ENCODE data around the gene CHD3. TPM values are rescaled to one million over a fixed set of nuclear protein-coding genes. Genes with fewer than 3 reads are reported as not detected.

Gene CHD3
- total RNA-seq, 1 experiment from 2014 or later: 191 TPM

DNA sequence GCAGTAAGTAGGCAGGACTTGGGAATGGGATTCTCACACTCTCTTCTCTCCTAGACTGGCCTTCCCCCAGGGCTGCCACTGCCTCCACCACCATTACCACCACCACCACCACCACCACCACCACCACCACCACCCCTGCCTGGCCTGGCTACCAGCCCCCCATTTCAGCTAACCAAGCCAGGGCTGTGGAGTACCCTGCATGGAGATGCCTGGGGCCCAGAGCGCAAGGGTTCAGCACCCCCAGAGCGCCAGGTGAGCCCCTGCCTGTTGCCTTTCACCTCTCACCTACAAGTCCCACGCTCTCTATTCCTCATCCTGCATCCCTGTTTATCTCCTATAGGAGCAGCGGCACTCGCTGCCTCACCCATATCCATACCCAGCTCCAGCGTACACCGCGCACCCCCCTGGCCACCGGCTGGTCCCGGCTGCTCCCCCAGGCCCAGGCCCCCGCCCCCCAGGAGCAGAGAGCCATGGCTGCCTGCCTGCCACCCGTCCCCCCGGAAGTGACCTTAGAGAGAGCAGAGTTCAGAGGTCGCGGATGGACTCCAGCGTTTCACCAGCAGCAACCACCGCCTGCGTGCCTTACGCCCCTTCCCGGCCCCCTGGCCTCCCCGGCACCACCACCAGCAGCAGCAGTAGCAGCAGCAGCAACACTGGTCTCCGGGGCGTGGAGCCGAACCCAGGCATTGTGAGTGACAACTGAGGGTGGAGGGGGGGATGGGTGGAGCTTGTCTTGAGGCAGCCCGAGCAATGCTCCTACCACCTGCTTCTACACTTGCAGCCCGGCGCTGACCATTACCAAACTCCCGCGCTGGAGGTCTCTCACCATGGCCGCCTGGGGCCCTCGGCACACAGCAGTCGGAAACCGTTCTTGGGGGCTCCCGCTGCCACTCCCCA, 41.6 kb upstream of the CHD3 start:
- Histone ChIP-seq H2AFZ (ENCODE audit: low read length) (no peak overlapping the region), H3K9me3 (ENCODE audit: low read length) (no peaks in the 10 kb centered on the region), H4K20me1 (ENCODE audit: insufficient read depth, low read depth, low read length) (peaks cover 8% of the 10 kb centered on the region; the same call in 1 of the 2 replicates), H3K27ac (ENCODE audit: low read length) (no peak overlapping the region), H3K27me3 (ENCODE audit: low read length) (no peaks in the 10 kb centered on the region), H3K4me2 (ENCODE audit: low read depth, low read length, poor library complexity, severe bottlenecking) (no peak overlapping the region), H3K4me3 (ENCODE audit: low read length) (no peak overlapping the region), H3K36me3 (ENCODE audit: insufficient read depth, low read length) (peaks cover 6% of the 10 kb centered on the region; the same call in 1 of the 2 replicates), H3K9me2 (replicated peaks; ENCODE audit: insufficient read depth, low read length) (no peaks in the 10 kb centered on the region), H3K79me2 (ENCODE audit: low read length) (peaks cover 24% of the 10 kb centered on the region), H3K9ac (ENCODE audit: low read length) (no peak overlapping the region), H3K4me1 (ENCODE audit: low read length) (peaks cover 36% of the 10 kb centered on the region)
- no peak for DNase-seq

GRCh38 chr17:7848131-7848579, 40.4 kb upstream of the CHD3 start:
- H3K4me1 ChIP-seq (ENCODE audit: low read length): peaks cover 37% of the 10 kb centered on the region
- H4K20me1 ChIP-seq (ENCODE audit: insufficient read depth, low read depth, low read length): peaks cover 8% of the 10 kb centered on the region; the same call in 1 of the 2 replicates
- H3K9me3 ChIP-seq (ENCODE audit: low read length): no peaks in the 10 kb centered on the region
- H3K79me2 ChIP-seq (ENCODE audit: low read length): peaks cover 29% of the 10 kb centered on the region
- H3K4me3 ChIP-seq (ENCODE audit: low read length): no peak overlapping the region
- no peak overlapping the region for H3K9ac ChIP-seq (ENCODE audit: low read length)
- H3K36me3 ChIP-seq (ENCODE audit: insufficient read depth, low read length): peaks cover 17% of the 10 kb centered on the region; the same call in 1 of the 2 replicates
- no peaks in the 10 kb centered on the region for H3K9me2 ChIP-seq (replicated peaks; ENCODE audit: insufficient read depth, low read length)
- no peak overlapping the region for H3K27ac ChIP-seq (ENCODE audit: low read length)
- H2AFZ ChIP-seq (ENCODE audit: low read length): no peak overlapping the region
- no peak overlapping the region for H3K4me2 ChIP-seq (ENCODE audit: low read depth, low read length, poor library complexity, severe bottlenecking)
- H3K27me3 ChIP-seq (ENCODE audit: low read length): no peaks in the 10 kb centered on the region
- no peak for DNase-seq

- H3K79me2 ChIP-seq (ENCODE audit: low read length): peaks cover 27% of the 10 kb centered on the region
- H4K20me1 ChIP-seq (ENCODE audit: insufficient read depth, low read depth, low read length): peaks cover 8% of the 10 kb centered on the region; the same call in 1 of the 2 replicates
Measured at GRCh38 chr17:7848739-7849129, 39.9 kb upstream of the CHD3 start.

GRCh38 chr17:7849130-7849750, 39.3 kb upstream of the CHD3 start:
- Histone ChIP-seq H3K36me3 (ENCODE audit: insufficient read depth, low read length) (peaks cover 17% of the 10 kb centered on the region; the same call in 1 of the 2 replicates), H3K79me2 (ENCODE audit: low read length) (peaks cover 24% of the 10 kb centered on the region), H3K9me3 (ENCODE audit: low read length) (no peaks in the 10 kb centered on the region), H2AFZ (ENCODE audit: low read length) (no peak overlapping the region), H3K4me3 (ENCODE audit: low read length) (no peak overlapping the region), H3K9ac (ENCODE audit: low read length) (no peak overlapping the region), H3K4me1 (ENCODE audit: low read length) (peaks cover 37% of the 10 kb centered on the region), H3K9me2 (replicated peaks; ENCODE audit: insufficient read depth, low read length) (no peaks in the 10 kb centered on the region), H4K20me1 (ENCODE audit: insufficient read depth, low read depth, low read length) (peaks cover 8% of the 10 kb centered on the region; the same call in 1 of the 2 replicates), H3K27me3 (ENCODE audit: low read length) (no peaks in the 10 kb centered on the region), H3K4me2 (ENCODE audit: low read depth, low read length, poor library complexity, severe bottlenecking) (peak overlapping the region; percentile 81), H3K27ac (ENCODE audit: low read length) (no peak overlapping the region)
- no peak for DNase-seq

More at GRCh38 chr17:7848739-7849129, 39.9 kb upstream of the CHD3 start:
- H3K4me1 ChIP-seq (ENCODE audit: low read length): peaks cover 37% of the 10 kb centered on the region
- H3K4me3 ChIP-seq (ENCODE audit: low read length): no peak overlapping the region
- no peaks in the 10 kb centered on the region for H3K27me3 ChIP-seq (ENCODE audit: low read length)
- H2AFZ ChIP-seq (ENCODE audit: low read length): no peak overlapping the region
- H3K9ac ChIP-seq (ENCODE audit: low read length): no peak overlapping the region
- peaks cover 17% of the 10 kb centered on the region; the same call in 1 of the 2 replicates for H3K36me3 ChIP-seq (ENCODE audit: insufficient read depth, low read length)
- H3K9me3 ChIP-seq (ENCODE audit: low read length): no peaks in the 10 kb centered on the region
- H3K9me2 ChIP-seq (replicated peaks; ENCODE audit: insufficient read depth, low read length): no peaks in the 10 kb centered on the region
- no peak overlapping the region for H3K27ac ChIP-seq (ENCODE audit: low read length)
- H3K4me2 ChIP-seq (ENCODE audit: low read depth, low read length, poor library complexity, severe bottlenecking): no peak overlapping the region
- no peak for DNase-seq

- H3K36me3 ChIP-seq (ENCODE audit: insufficient read depth, low read length): peaks cover 17% of the 10 kb centered on the region; the same call in 1 of the 2 replicates
- peak overlapping the region; percentile 81 for H3K4me2 ChIP-seq (ENCODE audit: low read depth, low read length, poor library complexity, severe bottlenecking)
Measured at GRCh38 chr17:7849751-7850504, 38.7 kb upstream of the CHD3 start.

DNA sequence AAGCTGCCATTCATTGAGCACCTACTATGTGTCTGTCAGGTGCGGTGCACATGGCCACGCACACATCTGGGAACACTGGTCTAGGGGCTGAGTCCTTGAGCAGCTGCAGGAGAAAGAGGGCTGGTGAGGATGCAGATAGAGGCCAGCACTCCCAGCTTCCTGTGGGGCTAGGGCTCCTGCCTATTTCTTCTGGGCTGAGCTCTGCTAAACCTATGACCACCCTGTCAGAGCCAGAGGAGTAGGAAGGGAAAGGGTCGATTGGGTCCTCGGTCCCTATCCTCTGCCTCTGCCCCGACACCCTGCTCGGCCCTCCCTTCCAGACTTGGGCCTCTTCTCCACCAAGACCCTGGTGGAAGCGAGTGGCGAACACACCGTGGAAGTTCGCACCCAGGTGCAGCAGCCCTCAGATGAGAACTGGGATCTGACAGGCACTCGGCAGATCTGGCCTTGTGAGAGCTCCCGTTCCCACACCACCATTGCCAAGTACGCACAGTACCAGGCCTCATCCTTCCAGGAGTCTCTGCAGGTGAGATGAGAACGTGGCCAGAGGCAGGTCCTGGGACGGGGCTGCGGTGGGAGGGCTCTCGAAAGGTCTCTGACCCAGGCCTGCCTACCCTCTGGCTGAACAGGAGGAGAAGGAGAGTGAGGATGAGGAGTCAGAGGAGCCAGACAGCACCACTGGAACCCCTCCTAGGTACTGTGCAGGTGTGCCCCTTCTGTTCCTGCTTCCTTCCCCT, 37.7 kb upstream of the CHD3 start:
- Histone ChIP-seq H3K36me3 (ENCODE audit: insufficient read depth, low read length) (peaks cover 17% of the 10 kb centered on the region; the same call in 1 of the 2 replicates), H4K20me1 (ENCODE audit: insufficient read depth, low read depth, low read length) (no peaks in the 10 kb centered on the region), H3K9me3 (ENCODE audit: low read length) (no peaks in the 10 kb centered on the region), H3K4me2 (ENCODE audit: low read depth, low read length, poor library complexity, severe bottlenecking) (peak overlapping the region; percentile 81), H2AFZ (ENCODE audit: low read length) (no peak overlapping the region), H3K9me2 (replicated peaks; ENCODE audit: insufficient read depth, low read length) (no peaks in the 10 kb centered on the region), H3K79me2 (ENCODE audit: low read length) (peaks cover 10% of the 10 kb centered on the region; the same call in 1 of the 2 replicates), H3K27me3 (ENCODE audit: low read length) (no peaks in the 10 kb centered on the region), H3K27ac (ENCODE audit: low read length) (peak overlapping the region; percentile 35; the same call in 1 of the 2 replicates), H3K4me1 (ENCODE audit: low read length) (peaks cover 41% of the 10 kb centered on the region), H3K4me3 (ENCODE audit: low read length) (peak overlapping the region; percentile 68), H3K9ac (ENCODE audit: low read length) (peak overlapping the region; percentile 66)
- no peak for DNase-seq

More at GRCh38 chr17:7849751-7850504, 38.7 kb upstream of the CHD3 start:
- H2AFZ ChIP-seq (ENCODE audit: low read length): no peak overlapping the region
- no peaks in the 10 kb centered on the region for H3K27me3 ChIP-seq (ENCODE audit: low read length)
- peaks cover 8% of the 10 kb centered on the region; the same call in 1 of the 2 replicates for H4K20me1 ChIP-seq (ENCODE audit: insufficient read depth, low read depth, low read length)
- DNase-seq: no peak
- no peak overlapping the region for H3K27ac ChIP-seq (ENCODE audit: low read length)
- no peak overlapping the region for H3K4me3 ChIP-seq (ENCODE audit: low read length)
- H3K9me3 ChIP-seq (ENCODE audit: low read length): no peaks in the 10 kb centered on the region
- H3K9me2 ChIP-seq (replicated peaks; ENCODE audit: insufficient read depth, low read length): no peaks in the 10 kb centered on the region
- H3K4me1 ChIP-seq (ENCODE audit: low read length): peaks cover 40% of the 10 kb centered on the region
- peaks cover 19% of the 10 kb centered on the region for H3K79me2 ChIP-seq (ENCODE audit: low read length)
- peak overlapping the region; percentile 66; the same call in 1 of the 2 replicates for H3K9ac ChIP-seq (ENCODE audit: low read length)

- H3K4me2 ChIP-seq (ENCODE audit: low read depth, low read length, poor library complexity, severe bottlenecking): peak overlapping the region; percentile 81
- H3K27ac ChIP-seq (ENCODE audit: low read length): peak overlapping the region; percentile 35; the same call in 1 of the 2 replicates
- H3K9me2 ChIP-seq (replicated peaks; ENCODE audit: insufficient read depth, low read length): no peaks in the 10 kb centered on the region
- H3K4me1 ChIP-seq (ENCODE audit: low read length): peaks cover 47% of the 10 kb centered on the region
- H3K9ac ChIP-seq (ENCODE audit: low read length): peak overlapping the region; percentile 66
- H2AFZ ChIP-seq (ENCODE audit: low read length): 0 out of 2 replicates have a peak overlapping the region, but pooled peaks have one; percentile 13
- H3K79me2 ChIP-seq (ENCODE audit: low read length): peaks cover 11% of the 10 kb centered on the region
- DNase-seq: peak; percentile 97
- H3K9me3 ChIP-seq (ENCODE audit: low read length): no peaks in the 10 kb centered on the region
- no peaks in the 10 kb centered on the region for H3K27me3 ChIP-seq (ENCODE audit: low read length)
- peak overlapping the region; percentile 68 for H3K4me3 ChIP-seq (ENCODE audit: low read length)
- peaks cover 17% of the 10 kb centered on the region; the same call in 1 of the 2 replicates for H3K36me3 ChIP-seq (ENCODE audit: insufficient read depth, low read length)
- no peaks in the 10 kb centered on the region for H4K20me1 ChIP-seq (ENCODE audit: insufficient read depth, low read depth, low read length)
Measured at GRCh38 chr17:7851438-7852261, 36.9 kb upstream of the CHD3 start.

All from Karpas-422 (cell line).